ENCODE measurements around the gene NEK1.

DNA sequence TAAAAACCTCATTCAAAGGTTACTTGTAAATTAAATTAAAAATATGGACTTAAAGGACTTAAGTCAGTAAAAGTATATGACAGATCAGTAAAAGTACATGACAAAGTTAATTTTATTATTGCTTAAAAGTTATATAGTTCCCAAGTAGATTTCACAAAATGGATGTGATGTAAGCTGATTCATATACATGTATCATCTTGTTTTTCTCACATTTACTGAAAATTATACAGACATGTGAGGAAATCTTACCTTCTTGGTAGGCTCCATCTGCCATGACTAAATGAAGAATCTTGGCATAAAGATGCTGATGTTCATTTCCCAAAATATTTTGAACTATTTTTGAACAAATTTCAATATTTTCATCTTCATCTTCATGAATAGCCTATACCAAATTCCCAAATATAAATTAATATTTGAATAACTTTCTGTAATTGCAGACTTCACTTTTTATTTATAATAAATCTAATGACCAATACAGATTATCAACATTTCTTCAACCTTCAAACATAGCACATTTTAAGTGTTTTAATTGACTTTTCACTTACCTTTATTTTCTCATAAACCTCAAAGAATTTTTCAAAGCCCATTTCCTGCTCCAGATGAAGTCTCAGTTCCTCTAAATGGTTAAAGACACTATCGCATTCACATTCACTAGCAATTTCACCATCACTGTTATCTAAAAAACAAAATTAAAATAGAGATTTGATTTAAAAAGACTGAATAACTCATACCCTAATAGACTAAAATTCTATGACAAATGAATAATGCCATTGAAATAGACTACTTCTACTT lies 212.2 kb downstream of the NEK1 start:
- TF ChIP-seq, protein P1, sequence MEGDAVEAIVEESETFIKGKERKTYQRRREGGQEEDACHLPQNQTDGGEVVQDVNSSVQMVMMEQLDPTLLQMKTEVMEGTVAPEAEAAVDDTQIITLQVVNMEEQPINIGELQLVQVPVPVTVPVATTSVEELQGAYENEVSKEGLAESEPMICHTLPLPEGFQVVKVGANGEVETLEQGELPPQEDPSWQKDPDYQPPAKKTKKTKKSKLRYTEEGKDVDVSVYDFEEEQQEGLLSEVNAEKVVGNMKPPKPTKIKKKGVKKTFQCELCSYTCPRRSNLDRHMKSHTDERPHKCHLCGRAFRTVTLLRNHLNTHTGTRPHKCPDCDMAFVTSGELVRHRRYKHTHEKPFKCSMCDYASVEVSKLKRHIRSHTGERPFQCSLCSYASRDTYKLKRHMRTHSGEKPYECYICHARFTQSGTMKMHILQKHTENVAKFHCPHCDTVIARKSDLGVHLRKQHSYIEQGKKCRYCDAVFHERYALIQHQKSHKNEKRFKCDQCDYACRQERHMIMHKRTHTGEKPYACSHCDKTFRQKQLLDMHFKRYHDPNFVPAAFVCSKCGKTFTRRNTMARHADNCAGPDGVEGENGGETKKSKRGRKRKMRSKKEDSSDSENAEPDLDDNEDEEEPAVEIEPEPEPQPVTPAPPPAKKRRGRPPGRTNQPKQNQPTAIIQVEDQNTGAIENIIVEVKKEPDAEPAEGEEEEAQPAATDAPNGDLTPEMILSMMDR (IDR thresholded peaks at IDR 0.05; ENCODE audit: extremely low read depth in 1 of 2, insufficient read depth in 1 of 2, low read depth in 1 of 2, low read length in 2 of 2), result no peak
- no peak for TF ChIP-seq POLR2A (IDR thresholded peaks at IDR 0.05; ENCODE audit: low read depth, low read length)

All from endothelial cell of umbilical vein (primary cell).